Activated CD4-positive, alpha-beta T cell treated with anti-CD3 and anti-CD28 coated beads, Interleukin-2, amount 50 U/mL, for 4 hours (primary cell): ENCODE measurements around the gene NAV2.

ENCODE experiments used
- DNase-seq, 2 experiments: peaks; one replicate each; pipeline ENCODE4 v3.0.0-alpha.2; 2020

The NAV2 gene

GRCh38 chr11:20048246-20048645, 335.6 kb downstream of the NAV2 start:
- no peak for DNase-seq

- DNase-seq: no peak
Observed at GRCh38 chr11:20048707-20049106, 336.1 kb downstream of the NAV2 start.

- DNase-seq: no peak
Observed at GRCh38 chr11:20049231-20049630, 336.6 kb downstream of the NAV2 start.

DNA sequence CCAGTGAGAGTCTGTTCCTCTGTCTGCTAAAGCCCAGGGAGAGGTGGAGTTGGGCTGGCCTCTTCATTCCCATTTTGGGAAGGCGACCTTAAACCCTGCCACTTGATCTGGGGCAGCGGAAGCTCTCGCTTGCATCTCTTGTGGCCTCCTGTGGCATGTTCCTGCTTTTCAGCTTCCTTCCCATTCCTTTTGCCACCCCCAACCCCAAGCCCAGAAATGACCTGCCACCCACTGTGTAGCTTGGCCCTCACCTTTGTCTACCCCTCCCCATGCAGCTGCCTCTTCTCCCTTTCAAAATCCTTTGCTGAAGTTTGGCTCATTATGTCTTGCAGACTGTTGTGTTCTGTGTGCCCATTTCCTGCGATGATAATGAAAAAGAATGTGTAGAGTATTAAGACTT, 337.4 kb downstream of the NAV2 start:
- DNase-seq: no peak

GRCh38 chr11:20050551-20051333, 338.1 kb downstream of the NAV2 start:
- no peak for DNase-seq

GRCh38 chr11:20051469-20052399, 339.1 kb downstream of the NAV2 start:
- DNase-seq: no peak

DNA sequence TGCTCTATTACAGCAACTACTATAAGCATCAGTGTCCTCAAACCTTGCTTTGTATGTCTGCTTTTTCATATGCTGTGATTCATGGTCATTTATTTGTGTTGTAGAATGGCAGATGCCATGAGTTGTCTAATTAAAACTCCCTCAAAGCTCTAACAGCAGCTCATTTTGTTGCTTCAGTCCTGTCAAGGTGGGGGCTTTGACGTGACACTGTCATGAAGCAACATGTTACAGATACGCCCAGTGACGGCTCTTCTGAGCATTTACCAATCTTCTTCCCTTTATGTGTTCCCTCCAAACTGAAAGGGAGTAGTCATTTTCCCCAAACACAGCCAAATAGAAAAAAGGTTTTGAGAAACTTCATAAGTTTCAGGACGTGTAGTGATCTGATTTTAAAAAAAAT, 340.9 kb downstream of the NAV2 start:
- DNase-seq: no peak

DNA sequence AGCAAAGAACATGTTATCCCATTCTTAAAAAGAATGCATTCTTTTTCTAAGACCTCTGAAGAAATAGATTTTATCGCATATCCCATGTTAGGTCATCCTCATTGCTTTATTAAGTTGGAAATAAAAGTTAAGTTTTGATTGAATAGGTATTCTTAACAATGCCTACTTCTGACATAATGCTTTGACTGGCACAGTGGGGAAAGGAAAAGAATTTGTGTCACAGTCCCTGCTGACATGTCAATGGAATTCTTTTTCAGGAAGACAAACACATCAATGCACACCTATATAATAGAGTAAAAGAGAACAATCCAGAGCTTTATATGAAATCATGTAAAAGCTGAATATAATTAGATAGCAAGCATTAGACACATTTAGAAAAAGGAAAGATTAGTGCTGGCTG, 341.9 kb downstream of the NAV2 start:
- DNase-seq: no peak

GRCh38 chr11:20055312-20055711, 342.7 kb downstream of the NAV2 start:
- no peak for DNase-seq

GRCh38 chr11:20056109-20056949, 343.7 kb downstream of the NAV2 start:
- no peak for DNase-seq

DNA sequence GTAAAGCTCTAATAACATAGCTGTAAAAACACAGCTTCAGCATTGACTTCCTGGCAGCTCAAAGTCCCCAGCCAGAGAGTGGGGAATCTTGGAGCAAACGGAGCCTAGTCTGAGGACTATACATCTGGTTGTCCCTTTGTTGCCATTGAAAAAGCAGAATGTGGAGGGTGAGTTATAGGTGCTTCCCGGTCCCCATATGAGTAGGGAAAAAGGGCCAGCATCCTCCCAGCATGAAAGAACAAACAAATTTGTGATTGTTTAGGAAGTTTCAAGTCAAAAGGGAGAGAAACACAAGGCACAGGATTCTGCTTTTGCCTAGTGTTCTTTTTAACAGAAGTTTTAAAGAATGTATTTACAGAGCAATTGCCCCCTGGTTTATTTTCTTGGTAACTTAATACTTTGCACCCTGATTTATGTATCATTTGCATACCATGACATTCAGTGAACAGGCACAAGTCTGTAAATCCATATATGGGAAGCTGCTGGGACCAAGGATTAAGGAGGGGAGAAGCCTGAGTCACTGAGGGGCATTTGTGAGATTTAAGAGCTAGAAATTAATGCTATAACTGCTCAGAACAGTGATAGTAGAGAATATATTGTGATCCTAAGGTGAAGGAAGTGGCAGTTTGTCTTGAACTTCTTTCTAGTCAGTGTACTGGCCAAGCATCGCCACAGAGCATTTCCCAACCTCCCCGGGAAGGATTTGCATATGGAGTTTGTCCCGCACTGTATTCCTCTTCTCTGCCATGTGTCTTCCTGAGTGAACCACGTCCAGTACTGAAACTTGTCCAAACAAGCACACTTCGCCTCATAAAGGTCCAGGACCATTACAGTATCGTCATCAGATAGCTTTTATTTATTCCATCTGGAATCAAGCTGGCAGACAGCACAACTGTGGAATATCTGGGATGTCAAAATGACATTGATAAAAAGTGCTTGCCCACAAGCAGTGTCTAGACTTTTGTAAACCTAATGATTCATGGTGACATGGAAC, 344.6 kb downstream of the NAV2 start:
- DNase-seq: no peak

- DNase-seq: no peak
Observed at GRCh38 chr11:20058749-20059458, 346.3 kb downstream of the NAV2 start.

DNA sequence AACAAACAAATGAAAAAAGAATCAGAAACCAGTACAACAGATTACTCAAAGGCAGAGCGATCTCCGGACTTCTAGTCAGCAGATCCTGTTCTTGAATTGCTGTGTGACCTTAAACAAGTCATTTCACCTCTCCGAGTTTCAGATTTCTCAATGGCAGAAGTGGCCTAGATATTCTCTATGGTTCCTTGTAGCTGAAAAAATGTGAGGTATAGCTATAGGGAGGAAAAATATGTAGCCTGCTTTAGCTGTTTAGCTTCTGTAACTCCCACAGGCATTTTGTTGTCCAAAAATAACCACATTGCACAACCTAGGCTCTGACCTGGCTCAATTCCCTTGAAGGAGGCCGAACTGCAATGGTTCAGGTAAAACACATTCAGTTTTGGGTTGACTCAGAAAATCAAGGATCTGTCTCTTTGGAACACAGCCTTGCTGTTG, 347.0 kb downstream of the NAV2 start:
- DNase-seq: no peak

DNA sequence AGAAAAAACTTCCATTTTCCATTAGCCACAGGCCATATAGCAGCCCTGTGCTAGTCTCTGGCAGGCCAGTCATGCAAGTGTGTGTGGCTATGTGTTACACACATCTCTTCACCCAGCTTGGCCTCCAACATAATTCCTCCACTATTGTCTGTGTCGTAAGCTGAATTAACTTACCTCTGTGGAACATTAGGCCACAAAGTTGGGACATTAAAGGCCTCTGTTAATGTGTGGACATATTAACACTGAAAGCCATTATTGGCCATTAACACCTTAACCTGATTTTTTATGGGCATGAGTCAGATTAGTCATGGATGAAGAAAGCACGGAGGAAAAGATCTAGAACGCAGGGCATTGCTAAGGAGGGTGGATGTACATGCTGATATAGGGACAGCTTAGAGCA, 347.5 kb downstream of the NAV2 start:
- DNase-seq: no peak

GRCh38 chr11:20060647-20061205, 348.1 kb downstream of the NAV2 start:
- no peak for DNase-seq

GRCh38 chr11:20061776-20062175, 349.1 kb downstream of the NAV2 start:
- DNase-seq: no peak

GRCh38 chr11:20064961-20065405, 352.3 kb downstream of the NAV2 start:
- DNase-seq: no peak

DNA sequence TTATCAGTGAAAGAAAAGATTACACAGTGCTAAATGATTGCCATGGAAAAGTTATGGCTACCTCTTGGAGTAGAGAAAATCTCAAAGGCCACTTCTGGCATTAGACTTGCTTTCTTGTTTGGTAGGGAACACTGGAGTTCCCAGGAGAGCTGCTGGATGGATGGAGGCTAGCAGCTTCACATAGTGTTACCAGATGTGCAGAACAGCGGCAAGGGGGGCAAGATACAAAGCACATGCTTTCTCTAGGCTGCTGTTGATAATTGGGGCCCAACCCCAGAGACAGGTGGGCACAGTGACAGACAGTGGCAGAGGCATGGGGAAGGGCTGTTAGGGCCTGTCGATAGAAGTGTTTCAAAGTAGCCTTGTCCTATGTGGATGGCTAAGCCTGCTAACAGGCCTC, 352.8 kb downstream of the NAV2 start:
- DNase-seq: no peak

- no peak for DNase-seq
Observed at GRCh38 chr11:20066013-20066782, 353.6 kb downstream of the NAV2 start.

- DNase-seq: no peak
Observed at GRCh38 chr11:20066783-20067156, 354.1 kb downstream of the NAV2 start.
